ENCODE results near the gene WDR91.

Gene WDR91

DNA sequence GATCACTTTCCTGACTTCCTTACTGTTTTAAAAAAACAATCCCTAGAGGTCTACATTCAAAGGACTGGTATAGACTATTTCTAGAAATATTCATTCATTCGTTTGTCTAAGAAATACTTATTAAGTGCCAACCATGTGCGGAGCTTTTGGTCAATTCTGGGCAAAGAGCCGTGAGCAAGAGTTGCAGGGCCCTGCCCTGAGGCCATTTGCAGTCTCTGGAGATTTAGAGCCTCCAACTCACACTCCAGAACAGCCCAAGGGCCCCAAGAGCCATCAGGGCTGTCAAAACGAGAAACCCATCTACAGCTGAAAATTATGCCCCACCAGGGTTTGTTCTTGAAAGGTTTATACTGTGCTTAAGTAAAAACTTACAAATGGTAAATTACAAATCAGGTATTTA is 16.2 kb downstream of the WDR91 start:
- H3K4me3 ChIP-seq (ENCODE audit: control insufficient read depth, low read depth, low read length), result no peak overlapping the region
- DNase-seq (ENCODE audit: low read depth), result no peak
- TF ChIP-seq, protein P1, sequence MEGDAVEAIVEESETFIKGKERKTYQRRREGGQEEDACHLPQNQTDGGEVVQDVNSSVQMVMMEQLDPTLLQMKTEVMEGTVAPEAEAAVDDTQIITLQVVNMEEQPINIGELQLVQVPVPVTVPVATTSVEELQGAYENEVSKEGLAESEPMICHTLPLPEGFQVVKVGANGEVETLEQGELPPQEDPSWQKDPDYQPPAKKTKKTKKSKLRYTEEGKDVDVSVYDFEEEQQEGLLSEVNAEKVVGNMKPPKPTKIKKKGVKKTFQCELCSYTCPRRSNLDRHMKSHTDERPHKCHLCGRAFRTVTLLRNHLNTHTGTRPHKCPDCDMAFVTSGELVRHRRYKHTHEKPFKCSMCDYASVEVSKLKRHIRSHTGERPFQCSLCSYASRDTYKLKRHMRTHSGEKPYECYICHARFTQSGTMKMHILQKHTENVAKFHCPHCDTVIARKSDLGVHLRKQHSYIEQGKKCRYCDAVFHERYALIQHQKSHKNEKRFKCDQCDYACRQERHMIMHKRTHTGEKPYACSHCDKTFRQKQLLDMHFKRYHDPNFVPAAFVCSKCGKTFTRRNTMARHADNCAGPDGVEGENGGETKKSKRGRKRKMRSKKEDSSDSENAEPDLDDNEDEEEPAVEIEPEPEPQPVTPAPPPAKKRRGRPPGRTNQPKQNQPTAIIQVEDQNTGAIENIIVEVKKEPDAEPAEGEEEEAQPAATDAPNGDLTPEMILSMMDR (conservative IDR thresholded peaks at IDR 0.05; ENCODE audit: control insufficient read depth, insufficient read depth, low read depth, low read length), result no peak

DNA sequence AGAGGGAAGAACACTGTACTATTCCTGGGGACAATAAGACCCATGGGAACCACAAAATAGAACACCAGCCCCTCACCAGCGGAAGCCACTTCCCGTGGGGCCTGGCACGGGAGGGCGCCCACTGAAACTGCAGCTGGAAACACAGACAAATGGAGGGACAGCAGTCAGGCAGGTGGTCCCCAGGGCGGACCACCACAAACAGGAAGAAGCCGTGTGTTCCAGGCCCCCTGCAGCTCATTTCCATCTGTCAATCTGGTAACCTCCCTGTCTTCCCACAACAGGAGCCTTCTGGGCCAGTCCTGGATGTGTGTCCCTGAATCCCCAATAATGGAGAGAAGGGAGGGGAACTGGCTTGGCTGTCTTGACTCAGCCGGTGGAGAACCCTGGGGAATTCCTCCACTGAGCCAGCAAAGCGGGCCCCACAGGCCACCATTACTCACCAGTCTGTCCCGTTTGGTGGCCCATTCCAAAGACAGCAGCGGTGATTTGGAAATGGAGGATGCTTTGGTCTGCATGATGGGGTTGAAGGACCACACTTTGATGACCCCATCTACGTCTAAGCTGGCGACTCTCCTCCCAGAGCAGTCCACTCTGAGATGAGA is 16.7 kb downstream of the WDR91 start:
- TF ChIP-seq, protein P1 (conservative IDR thresholded peaks at IDR 0.05; ENCODE audit: control insufficient read depth, insufficient read depth, low read depth, low read length), result no peak
- no peak overlapping the region for H3K4me3 ChIP-seq (ENCODE audit: control insufficient read depth, low read depth, low read length)
- DNase-seq (ENCODE audit: low read depth), result peak; percentile 52

DNA sequence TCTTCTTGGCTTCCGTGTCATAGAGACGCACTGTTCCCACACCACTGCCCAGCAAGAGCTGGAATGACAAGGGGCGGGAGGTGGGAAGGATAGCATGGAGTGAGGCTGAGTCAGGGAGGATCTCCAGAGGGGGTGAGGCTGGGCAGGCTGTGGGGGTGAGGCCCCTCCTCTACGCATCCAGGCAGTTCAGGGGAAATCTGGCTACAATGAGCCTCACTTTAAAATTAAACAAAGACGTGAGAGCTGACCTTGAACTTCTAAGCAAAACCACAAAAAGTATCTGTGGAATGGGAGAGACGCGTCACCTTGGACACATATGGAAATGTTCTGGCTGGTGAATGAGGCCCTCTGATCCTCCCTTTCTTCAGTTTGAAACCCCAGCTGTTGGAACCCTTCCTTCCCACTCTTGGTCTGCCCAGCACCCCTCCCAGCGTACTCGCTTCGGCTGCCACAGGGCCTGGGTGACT is 17.7 kb downstream of the WDR91 start:
- H3K4me3 ChIP-seq (ENCODE audit: control insufficient read depth, low read depth, low read length), result no peak overlapping the region
- TF ChIP-seq, protein P1 (conservative IDR thresholded peaks at IDR 0.05; ENCODE audit: control insufficient read depth, insufficient read depth, low read depth, low read length), result no peak
- DNase-seq (ENCODE audit: low read depth), result peak; percentile 92

DNA sequence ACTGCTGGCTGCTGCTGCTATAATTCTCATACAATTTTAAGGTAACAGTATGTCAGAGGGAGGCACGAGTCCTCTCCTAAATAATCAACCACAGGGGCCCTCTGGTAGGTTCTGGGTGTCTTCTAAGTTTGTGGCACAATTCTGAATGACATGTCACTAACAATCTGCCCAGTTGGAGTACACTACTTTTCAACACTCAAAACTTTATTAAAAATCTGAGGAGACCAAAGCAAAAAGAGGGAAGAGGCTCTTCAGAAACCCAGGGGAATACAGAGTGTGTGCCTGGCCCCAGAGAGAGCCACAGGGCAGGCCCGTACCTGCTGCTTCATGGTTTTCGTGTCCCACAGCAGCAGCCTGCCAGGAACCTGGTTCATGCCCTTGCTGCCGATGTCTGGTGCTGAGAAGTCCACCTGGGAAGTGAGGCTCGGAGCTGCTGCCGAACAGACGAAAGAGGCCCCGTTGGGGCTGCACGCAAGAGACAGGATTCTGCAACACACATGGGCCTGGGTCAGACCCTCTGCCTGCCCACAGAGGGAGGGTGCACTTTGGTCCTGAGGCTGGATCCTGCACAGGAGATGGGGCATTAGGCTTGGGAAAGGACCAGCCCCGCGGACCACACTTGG is 18.3 kb downstream of the WDR91 start:
- no peak for DNase-seq (ENCODE audit: low read depth)
- TF ChIP-seq, protein P1 (conservative IDR thresholded peaks at IDR 0.05; ENCODE audit: control insufficient read depth, insufficient read depth, low read depth, low read length), result no peak
- H3K4me3 ChIP-seq (ENCODE audit: control insufficient read depth, low read depth, low read length), result no peak overlapping the region

DNA sequence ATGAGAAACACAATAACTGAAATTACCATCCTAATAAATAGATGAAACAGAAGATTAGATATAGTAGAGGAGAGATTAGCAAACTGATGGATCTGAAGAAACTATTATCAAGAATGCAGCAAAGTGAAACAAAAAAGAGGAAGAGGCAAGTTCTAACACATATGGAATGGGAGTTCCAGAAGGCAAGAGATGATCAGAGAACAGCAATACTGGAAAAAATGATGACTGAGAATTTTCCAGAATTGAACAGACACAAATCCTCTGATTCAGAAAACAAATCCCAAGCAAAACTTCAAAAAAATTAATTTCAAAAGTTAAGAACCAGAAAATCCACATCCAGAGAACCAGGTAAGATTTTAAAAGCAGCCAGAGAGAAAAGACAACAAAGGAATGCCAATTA is 20.6 kb downstream of the WDR91 start:
- DNase-seq (ENCODE audit: low read depth), result no peak
- no peak overlapping the region for H3K4me3 ChIP-seq (ENCODE audit: control insufficient read depth, low read depth, low read length)
- TF ChIP-seq, protein P1 (conservative IDR thresholded peaks at IDR 0.05; ENCODE audit: control insufficient read depth, insufficient read depth, low read depth, low read length), result no peak

DNA sequence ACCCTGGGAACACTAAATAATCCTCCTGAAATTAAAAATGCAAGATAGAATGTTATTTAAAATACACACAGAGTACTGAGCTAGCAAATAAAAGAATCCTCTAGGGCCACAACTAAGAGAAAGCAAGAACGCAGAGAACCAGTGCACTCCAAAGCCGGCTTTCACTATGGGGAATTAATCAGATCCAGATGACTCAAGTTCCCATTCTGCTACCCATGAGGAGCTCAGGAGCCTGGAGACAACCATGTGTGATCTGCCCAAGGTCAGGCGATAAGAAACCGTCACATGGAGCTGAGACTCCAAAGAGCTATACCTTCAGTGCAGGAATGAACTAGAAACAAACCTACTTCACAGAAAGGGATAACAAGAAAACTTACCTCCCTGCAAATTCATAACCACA is 21.4 kb downstream of the WDR91 start:
- TF ChIP-seq, protein P1 (conservative IDR thresholded peaks at IDR 0.05; ENCODE audit: control insufficient read depth, insufficient read depth, low read depth, low read length), result no peak
- H3K4me3 ChIP-seq (ENCODE audit: control insufficient read depth, low read depth, low read length), result no peak overlapping the region
- DNase-seq (ENCODE audit: low read depth), result peak; percentile 78
